HG02571 (cell line): Measurements from ENCODE around the gene TUSC2.
A peak's percentile ranks its signal among the peaks of the same experiment; 100 is the strongest.

ENCODE experiments used
- ATAC-seq: cut with Tn5 transposase; IDR thresholded peaks from one replicate; pipeline ENCODE4 v1.9.1; 2021; ENCODE audit warnings: mild to moderate bottlenecking, moderate library complexity; ENCODE audit not compliant: unreplicated experiment

TUSC2 gene

GRCh38 chr3:50354850-50355249 is 26.8 kb upstream of the TUSC2 start:
- ATAC-seq, result no peak

- ATAC-seq, result no peak
Observed at GRCh38 chr3:50354186-50354764, 26.3 kb upstream of the TUSC2 start.

GRCh38 chr3:50353245-50354004 is 25.4 kb upstream of the TUSC2 start:
- no peak for ATAC-seq

GRCh38 chr3:50352781-50353180 is 24.8 kb upstream of the TUSC2 start:
- ATAC-seq, result no peak

- ATAC-seq, result no peak
Observed at GRCh38 chr3:50351323-50351697, 23.3 kb upstream of the TUSC2 start.

GRCh38 chr3:50350527-50351322 is 22.7 kb upstream of the TUSC2 start, which contains the start of the genes CYB561D2 and NPRL2:
Gene CYB561D2, plus strand, starts transcription at chr3:50350862. Its CDS starts 572 bp downstream, at chr3:50351434.
Gene NPRL2, minus strand, starts transcription at chr3:50350775. Its CDS starts 123 bp downstream, at chr3:50350652.
- peak; percentile 87 for ATAC-seq

- ATAC-seq, result no peak
Observed at GRCh38 chr3:50350213-50350526, 22.1 kb upstream of the TUSC2 start.

- ATAC-seq, result no peak
Observed at GRCh38 chr3:50347187-50347813, 19.3 kb upstream of the TUSC2 start.

- no peak for ATAC-seq
Observed at GRCh38 chr3:50345586-50346234, 17.7 kb upstream of the TUSC2 start, which contains the start of gene ZMYND10. Gene ZMYND10, minus strand, starts transcription at chr3:50345732. Its CDS starts 153 bp downstream, at chr3:50345579.

GRCh38 chr3:50345008-50345407 is 17.0 kb upstream of the TUSC2 start:
- no peak for ATAC-seq

GRCh38 chr3:50342813-50343633 is 15.0 kb upstream of the TUSC2 start:
- no peak for ATAC-seq

- ATAC-seq, result no peak
Observed at GRCh38 chr3:50341996-50342650, 14.1 kb upstream of the TUSC2 start.

- no peak for ATAC-seq
Observed at GRCh38 chr3:50341537-50341936, 13.5 kb upstream of the TUSC2 start.

GRCh38 chr3:50340448-50341329 is 12.7 kb upstream of the TUSC2 start, which contains the start of gene RASSF1:
Gene RASSF1, minus strand, starts transcription at chr3:50340836. Its CDS starts 31 bp downstream, at chr3:50340805.
- no peak for ATAC-seq

GRCh38 chr3:50340147-50340447 is 12.1 kb upstream of the TUSC2 start:
- ATAC-seq, result no peak

GRCh38 chr3:50339485-50340146 is 11.6 kb upstream of the TUSC2 start:
- ATAC-seq, result no peak

GRCh38 chr3:50338965-50339364 is 10.9 kb upstream of the TUSC2 start:
- no peak for ATAC-seq
